HG02885 (cell line): ENCODE data around the gene ZNF580.

Experiments
- ATAC-seq: cut with Tn5 transposase; IDR thresholded peaks from one replicate; pipeline ENCODE4 v1.9.1; 2021; ENCODE audit warnings: mild to moderate bottlenecking; ENCODE audit not compliant: unreplicated experiment, poor library complexity

Gene ZNF580

DNA sequence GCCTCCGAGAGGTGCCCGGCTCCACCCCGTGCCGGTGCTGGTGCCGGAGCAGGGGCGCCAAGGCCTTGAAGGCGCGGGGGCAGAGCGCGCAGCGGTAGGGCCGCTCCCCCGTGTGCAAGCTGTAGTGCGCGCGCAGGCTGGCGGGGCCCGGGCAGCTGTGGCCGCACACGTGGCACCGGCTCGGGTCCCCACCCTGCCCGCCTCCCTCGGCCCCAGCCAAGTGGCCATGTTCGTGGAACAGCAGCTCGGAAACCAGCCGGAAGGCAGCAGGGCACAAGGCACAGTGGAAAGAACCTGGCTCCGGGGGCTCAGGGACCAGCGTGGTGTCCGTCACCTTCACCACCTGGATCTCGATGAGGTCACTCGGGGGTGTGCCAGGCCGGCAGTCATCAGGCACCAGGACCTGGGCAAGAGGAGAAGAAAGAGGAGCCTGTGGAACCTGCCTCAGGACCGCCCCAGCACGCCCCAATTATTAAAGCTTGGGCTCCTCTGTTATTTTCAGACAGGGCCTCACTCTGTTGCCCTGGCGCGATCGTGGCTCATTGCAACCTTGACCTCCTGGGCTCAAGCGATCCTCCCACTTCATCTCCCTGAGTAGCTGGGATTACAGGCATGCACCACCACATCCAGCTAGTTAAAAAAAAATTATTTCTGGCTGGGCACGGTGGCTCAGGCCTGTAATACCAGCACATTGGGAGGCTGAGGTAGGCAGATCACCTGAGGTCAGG, 18.4 kb upstream of the ZNF580 start:
- ATAC-seq = no peak

DNA sequence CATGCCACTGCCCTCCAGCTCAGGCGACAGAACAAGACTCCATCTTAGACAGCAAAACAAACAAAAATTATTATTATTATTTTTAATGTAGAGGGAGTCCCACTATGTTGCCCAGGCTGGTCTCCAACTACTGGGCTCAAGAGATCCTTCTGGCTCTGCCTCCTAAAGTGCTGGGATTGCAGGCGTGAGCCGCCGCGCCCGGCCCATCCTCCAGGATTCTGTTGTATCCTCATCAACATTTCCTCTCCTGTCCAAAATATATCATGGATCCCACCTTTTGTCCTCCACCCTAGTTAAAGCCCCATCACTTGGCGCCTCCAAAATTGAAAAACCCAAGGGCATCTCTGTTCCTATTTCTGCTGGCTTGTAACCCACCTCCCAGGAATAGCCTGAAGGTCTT, 17.7 kb upstream of the ZNF580 start:
- no peak for ATAC-seq

DNA sequence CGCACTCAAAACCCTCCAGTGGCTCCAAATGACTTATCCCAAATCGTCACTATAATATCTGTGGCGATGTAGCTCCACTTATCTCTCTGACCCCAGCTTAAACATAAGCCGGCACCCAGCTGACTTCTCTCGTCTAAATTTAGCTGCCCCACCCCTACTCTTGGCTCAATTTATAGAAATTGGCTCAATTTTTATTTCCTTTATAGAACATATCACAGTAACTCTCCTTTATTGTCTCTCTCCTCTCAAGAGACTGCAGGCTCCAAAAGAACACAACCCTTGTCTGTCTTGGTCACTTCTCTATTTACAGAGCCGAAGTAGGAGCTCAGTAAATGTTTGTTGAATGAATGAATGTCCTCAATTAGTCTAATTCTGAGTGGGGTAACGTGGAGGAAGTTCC, 17.2 kb upstream of the ZNF580 start:
- no peak for ATAC-seq

DNA sequence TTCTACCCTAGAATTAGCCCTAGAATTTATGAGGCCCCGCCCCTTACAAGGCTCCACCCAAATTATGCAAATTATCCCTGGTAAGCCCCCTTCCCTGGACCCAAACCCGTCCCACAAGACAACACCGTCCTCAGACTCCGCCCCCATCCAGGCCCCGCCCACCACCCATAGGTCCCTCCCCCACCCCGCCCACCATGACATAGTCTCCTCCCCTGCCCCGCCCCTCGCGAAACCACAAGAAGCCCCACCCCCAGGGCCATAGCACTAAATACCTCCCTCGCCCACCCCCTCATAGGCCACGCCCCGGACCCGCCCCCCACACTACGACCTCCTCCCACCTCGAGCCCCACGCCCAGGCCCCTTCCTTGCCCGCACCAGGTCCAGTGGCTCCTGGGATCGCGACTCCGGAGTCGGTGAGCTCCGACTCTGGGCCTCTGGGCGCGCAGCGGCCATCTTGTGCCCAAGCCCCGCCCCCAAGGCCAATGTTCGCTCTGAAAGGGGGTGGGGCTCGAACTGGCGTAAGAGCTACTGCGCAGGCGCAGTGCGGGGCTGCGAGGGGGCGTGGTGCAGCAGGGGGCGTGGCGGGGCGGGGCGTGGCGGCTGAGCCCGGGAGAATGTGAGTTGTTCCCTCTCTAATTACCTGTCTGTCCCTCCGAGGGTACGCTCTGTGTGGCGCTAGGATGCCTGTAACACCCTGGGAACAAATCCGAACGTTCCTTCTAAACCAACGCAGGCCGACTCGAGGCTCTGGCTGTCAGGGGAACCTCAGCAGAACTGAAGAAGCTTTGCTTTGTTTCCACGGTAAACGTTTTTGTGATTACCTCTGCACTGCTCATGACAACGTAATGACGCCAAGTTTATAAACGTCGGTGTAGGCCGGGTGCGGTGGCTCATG, 16.4 kb upstream of the ZNF580 start, which contains the start of gene ZNF784:
ZNF784 (minus strand) TSS at position 458 of the 895 bp plus-strand sequence; CDS start at position 453, 5 bp downstream.
- ATAC-seq = peak; percentile 67

DNA sequence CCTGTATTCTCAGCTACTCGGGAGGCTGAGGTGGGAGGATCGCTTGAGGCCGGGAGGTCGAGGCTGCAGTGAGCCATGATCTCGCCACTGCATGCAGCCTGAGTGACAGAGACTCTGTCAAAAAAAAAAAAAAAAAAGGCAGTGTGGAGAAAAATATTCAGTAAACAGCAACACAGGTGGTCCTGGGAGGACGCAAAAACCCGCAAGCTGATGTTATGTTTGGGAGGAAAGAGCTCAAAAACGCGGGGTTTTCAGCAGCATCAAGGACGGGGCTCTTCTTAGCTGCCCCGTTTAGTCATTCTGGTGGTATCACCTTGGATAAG, 15.8 kb upstream of the ZNF580 start:
- no peak for ATAC-seq

DNA sequence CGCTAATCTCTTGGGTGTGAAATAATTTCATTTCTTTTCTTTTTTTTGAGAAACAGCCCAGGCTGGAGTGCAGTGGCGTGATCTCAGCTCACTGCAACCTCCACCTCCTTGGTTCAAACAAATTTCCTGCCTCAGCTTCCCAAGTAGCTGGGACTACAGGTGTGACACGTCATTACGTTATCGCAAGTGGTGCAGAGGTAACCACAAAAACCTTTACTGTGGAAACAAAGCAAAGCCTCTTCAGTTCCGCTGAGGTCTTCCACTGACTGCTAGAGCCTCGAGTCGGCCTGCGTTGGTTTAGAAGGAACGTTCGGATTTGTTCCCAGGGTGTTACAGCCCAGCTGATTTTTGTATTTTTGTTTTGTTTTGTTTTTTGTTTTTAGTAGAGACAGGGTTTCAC, 14.5 kb upstream of the ZNF580 start:
- ATAC-seq = no peak

DNA sequence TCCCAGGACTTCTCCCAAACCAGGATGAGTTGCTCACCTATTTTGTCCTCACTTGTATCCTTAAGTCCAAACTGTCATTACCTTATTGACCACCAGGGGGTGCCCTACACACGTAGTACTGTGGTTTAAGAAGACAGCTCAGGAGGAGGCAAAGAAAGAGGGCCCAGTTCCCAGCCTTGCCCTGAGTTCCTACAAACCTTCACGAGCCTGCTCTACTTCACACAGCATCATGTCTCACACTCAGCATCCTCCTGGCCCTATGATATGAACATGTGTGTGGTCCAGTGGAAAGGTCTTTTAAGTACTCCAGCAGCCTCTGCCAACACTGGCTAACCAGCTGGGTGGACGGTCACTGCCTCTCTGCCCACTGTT, 8.4 kb upstream of the ZNF580 start:
- ATAC-seq = peak; percentile 37

DNA sequence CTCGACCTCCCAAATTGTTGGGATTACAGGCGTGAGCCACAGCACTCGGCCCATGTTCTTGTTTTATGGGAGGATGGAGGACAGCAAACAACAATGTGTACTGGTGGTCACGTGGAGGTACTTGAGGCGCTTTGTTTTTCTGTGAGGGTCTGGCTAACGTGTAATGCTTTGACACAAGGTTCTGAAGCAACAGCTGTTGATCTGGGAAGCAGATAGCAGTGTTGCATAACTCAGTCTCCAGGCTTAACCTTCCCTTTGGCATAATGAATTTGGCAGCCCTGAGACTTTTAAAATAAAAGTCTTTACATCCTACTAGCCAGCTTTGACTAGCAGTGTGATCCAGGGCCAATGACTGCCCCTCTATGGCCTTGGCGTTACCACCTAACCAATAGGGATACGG, 6.9 kb upstream of the ZNF580 start:
- no peak for ATAC-seq

DNA sequence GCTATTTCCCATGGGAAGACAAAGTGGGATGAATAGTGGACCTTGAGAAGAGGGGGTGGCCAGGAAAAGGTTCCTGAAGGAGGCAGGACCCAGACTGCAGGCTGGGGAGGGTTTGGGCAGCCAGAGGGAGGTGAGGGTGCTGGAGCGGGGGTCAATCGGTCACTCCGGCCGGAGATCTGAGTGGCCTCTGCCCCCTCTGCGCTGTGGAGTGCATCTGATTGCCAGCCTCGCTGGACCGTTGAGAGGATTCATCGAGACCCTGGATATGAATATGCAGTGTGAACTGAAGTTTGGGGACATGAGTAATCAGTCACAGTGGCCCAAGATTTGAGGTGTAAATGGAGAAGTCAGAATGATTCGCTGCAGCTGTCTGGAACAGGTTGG, 5.5 kb upstream of the ZNF580 start:
- ATAC-seq = no peak

DNA sequence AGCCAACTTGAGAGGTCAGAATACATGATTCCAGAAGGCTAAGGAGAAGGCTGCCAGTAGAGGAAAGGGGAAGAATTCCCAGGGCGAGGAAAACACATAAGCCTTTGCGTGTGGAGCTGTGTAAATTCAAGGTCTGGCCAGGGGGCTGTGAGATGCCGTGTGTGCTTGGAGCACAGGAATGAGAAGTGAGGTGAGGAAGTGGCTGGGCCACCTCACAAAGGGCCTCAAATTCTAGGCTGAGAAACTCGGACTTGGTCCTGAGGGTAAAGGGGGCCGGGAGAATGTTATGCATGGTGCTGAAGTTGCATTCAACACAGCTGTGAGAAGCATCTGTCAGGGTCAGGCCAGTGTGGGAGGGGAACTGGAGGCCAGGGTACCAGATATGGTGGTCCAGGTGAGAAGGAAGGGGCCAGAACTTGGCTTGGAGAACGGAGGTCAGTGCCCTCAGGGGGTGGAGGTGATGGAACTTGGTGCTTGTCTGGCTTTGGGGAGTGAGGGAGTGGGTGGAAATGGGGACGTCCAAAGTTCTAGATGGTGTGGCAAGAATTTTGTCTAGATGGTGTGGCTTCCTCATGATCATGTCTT, 4.9 kb upstream of the ZNF580 start:
- ATAC-seq = no peak

DNA sequence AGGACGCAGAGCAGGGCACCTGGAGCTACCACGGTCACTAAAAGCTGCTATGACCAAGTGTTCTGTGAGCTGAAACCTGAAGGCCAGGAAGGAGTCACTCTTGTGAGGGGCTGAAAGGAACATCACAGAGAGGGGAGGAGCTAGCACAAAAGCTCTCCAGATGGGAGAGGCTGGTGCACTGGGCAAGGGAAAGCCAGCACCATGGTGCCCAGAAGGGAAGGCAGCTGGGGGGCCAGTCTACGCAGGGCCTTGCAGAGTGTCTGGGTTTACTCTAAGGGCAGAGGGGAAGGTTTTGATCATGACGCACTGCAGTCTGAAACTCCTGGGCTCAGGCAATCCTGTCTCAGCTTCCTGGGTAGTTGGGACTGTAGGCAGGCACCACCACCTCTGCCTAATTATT, 4.1 kb upstream of the ZNF580 start:
- ATAC-seq = no peak

DNA sequence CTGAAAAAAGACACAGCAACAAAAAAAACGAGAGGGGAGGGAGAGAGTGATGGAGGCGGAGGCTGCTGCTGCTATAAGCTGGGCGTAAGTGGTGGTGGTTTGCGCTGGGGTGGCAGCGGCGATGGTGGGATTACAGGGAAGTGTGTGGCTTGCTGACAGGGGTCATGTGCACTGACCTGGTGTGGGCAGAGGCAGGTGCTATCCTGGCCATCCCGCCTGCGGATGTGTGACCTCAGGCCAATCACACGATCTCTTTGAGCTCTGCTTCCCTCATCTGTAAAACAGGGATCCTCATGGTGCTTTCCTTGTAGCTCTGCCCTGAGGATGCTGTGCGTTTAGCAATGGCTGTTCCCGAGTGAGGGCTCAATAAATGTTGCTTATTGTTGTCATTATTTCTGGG, 3.3 kb upstream of the ZNF580 start:
- ATAC-seq = no peak

DNA sequence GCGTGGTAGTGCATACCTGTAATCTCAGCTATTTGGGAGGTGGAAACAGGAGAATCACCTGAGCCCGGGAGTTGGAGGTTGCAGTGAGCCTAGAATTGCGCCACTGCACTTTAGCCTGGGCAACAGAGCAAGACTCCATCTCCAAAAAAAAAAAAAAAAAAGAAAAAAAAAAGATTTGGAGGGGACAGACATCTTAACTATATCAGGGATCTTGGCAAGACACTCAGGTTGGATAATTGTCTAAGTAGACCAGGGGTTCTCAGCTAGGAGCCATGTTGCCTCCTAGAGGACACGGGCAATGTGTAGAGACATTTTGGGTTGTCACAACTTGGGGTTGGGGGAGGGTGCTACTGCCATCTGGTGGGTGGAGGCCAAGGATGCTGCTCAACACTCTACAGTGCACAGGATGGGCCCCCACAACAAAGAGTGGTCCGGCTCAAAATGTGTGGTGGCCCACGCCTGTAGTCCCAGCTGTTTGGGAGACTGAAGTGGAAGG, 1.9 kb upstream of the ZNF580 start:
- ATAC-seq = no peak

DNA sequence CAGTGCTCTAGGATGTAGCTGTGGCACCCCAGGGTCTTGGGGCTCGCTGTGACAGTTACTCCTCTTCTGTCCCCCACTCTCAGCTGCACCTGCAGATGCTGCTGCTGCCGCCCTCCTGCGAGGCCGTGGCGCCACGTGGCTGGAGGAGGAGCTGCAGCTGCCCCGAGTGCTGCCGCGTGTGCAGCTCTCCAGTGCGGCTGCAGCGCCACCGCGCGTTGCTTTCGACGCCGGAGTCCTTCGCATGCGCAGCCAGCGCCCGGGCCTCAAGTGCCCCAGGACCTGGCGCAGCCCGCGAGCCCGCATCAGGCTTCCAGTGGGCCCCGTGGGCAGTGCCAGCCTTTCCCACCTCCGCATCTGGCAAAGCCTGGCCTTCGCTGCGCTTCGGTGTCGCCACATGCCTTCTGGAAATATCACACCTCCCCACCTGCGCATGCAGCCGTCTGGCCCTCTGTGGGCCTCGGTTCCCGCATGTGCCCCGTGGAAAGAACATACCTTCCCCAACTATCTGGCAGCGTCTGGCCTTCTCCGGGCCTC, 692 bp upstream of the ZNF580 start:
- ATAC-seq = no peak

DNA sequence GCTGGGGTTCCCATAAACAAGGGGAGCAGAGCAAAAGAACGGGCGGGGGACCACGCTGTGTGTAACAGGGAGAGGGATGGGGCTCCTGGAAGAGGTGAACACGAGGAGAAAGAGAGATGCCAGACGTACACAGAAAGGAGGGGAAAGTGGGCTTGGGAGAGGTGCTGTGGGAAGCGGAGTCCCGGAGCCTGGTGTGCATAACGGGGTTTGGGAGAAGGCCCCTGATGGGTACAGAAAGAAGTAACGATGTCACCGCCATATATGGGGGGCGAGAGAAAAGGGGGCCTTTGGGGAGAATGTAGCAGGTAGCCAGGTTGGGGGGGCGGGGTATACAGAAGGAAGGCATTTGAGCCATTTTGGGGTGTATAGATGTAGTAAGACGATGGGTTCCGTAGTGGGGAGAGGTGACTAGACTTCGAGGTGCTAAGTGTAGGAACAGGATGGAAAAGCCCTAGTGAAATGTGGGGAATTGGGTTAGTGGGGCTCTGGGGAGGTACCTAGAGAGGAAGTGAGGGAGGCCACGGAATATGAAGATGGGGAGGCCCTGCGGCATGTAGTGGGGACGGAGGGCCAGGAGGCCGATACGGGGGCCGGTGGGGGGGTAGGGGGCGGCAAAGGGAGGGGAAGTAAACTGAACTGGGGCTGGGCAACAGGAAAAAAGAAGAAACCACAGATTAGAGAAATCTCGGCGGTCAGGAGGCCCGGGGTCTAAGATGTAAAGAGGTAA, 787 bp downstream of the ZNF580 start:
- ATAC-seq = no peak

DNA sequence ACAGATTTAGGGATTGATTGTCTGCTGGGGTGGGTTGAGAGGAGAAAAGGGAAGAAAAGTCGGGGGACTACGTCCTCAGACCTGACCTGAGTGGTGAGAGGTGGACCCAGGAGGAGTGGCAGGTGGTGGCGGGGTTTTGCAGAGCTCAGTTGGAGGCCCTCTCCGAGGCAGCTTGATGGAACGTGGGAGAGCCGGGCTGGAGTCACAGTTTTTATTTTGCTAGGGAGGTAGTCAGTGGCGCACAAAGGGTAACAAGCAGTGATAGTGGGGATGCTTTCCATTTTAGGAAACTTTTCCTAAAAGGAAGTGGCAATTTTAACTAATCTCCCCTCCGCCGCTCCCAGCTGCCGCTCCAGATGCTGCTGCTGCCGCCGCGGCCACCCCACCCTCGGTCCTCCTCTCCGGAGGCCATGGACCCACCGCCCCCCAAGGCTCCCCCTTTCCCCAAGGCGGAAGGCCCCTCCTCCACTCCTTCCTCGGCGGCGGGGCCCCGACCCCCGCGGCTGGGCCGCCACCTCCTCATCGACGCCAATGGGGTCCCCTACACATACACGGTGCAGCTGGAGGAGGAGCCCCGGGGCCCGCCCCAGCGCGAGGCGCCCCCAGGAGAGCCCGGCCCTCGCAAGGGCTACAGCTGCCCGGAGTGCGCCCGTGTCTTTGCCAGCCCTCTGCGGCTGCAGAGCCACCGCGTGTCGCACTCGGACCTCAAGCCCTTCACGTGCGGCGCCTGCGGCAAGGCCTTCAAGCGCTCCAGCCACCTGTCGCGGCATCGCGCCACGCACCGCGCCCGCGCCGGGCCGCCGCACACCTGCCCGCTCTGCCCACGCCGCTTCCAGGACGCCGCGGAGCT, 1.6 kb downstream of the ZNF580 start:
- no peak for ATAC-seq

DNA sequence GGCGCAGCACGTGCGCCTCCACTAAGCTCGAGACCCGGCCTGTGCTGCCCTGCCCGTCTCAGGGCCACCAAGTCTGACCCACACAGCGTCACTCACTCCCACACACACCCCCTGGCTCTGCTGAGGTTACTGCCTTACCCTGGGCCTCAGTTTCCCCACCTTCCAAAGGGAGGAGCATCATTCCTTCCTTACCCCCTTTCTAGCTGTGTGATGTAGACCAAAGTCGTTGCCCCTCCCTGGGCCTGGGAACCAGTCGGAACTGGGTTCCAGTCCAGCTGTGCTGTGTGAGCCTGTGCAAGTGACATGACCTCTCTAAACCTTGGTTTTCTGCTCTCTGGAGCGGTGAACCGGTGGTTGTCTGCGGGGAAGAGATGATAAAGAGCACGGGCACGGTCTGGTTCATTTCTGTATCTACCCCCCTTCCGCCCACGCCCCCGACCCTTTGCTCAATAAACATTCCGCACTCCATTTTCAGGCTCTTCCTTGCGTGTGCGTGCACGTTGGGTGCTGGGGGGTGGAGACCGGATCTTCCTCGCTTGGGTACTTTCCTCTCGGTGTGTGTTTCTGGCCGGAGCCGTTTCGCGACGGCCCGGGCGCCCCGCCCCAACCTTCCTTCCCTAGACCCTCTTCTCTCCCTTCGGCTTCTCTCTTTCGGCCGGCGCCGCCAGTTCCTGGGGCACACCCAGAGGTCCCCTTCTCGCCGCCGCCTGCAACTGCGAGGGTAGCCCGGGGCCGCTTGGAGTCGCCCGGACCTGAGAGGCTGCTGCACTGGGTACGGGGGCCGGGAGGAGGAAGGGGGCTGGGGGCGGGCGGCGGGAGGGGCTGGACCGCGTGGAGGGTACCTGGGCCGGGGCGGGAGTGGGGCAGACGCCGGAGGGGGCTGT, 2.4 kb downstream of the ZNF580 start, which contains the start of gene ZNF581:
ZNF581 (plus strand) TSS at position 647 of the 884 bp plus-strand sequence. CDS start 923 bp downstream, outside the sequence.
- ATAC-seq = no peak

DNA sequence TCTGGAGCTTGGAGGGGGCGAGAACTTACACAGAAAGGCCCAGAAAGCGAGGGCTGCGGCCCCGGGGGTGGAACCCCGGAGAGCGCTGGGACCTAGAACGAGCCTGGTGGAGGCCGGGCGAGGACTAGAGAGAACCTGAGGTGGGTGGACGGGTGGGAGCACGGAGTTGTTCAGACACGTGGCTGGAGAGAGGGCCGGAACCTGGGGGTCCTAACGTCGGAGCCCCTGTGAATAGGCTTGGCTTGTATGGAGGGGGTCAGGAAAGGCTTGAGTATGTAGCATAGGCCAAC, 3.0 kb downstream of the ZNF580 start:
- ATAC-seq = no peak
